NCI-H1417 treated with DMSO at 0.1 percent for 48 hours (cell line): ENCODE results near the gene IQCE.

Experiments
- DNase-seq: peaks from one replicate; lab custom pipeline; 2025; lab: John Stamatoyannopoulos, UW

Gene IQCE

DNA sequence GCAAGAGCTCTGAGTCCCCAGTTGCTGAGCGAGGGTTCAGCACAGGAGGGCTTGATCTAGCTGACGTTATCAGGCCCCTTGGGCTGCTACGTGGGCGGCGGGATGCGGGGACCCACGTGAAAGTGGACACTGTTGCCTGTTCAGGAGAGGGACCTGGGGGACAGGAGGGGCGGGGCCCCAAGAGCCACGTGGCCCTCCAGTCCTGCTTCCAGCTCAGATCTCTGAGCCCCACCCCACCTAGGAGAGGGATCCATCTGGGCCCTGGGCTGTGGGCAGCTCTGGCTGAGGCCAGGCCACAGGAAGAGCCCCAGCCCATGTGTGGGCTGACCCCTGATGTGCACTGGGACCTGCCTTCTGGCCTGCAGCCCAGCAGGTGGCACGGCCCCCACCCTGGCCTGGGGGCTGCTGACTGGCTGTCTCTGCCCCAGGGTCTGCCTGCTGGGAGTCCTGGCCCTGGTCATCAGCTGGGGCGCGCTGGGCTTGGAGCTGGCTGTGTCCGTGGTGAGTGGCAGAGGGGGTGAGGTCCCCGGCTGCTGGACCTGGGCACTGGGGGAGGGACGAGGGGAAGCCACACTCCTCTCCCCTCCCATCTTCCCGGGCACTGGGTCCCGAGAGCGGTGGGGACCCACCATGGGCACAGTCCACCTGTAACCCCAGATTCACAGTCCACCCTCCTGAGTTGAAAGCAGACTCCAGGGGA, 90.5 kb downstream of the IQCE start:
- DNase-seq = no peak

DNA sequence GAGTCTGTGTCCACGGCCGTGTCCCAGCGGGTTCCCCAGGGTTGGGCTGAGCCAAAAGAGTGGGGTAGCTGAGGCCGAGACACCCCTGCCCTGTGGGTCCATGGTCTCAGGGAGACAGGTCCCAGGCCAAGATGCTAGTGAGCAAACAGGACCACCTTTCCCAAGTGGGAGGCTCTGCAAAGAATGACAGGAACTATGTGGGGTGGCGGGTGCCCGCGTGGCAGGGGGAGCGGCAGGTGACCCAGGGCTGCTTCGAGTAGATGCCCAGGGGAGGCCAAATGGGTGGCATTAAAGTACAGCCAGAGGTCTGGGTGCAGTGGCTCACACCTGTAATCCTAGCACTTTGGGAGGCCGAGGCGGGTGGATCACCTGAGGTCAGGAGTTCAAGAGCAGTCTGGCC, 91.2 kb downstream of the IQCE start:
- DNase-seq = no peak

DNA sequence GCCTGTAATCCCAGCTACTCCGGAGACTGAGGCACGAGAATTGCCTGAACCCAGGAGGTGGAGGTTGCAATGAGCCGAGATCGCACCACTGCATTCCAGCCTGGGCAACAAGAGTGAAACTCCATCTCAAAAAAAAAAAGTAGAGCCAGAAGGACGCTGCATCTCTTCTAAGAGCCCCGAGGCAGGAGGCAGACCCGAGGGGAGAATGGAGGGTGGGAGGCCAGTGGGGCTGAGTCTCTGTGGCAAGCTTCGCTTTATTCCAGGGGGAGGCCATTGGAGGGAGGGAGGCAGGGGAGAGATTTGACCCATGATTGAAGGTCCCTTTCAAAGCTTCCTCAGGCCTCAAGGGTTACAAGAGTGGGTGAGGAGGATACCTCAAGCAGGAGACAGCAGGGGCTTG, 91.7 kb downstream of the IQCE start:
- no peak for DNase-seq

DNA sequence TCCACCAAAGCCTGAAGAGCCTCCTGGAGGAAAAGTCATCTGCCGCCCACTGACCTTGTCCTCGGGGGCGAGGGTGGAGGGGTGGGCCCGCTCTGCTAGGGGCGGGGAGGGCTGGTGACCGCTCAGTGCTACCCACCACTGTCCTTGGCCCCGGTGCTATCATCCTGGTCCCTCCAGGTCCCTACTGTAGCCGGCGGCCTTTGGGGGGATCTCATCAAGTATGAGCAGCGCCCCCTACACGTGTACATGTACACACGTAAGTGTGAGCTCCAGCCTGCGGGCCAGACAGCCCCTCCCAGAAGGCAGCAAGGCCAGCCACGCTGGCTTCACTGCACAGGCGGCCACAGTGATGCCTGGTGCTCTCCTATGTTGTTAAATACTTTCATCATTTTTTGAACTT, 92.6 kb downstream of the IQCE start:
- DNase-seq = no peak

DNA sequence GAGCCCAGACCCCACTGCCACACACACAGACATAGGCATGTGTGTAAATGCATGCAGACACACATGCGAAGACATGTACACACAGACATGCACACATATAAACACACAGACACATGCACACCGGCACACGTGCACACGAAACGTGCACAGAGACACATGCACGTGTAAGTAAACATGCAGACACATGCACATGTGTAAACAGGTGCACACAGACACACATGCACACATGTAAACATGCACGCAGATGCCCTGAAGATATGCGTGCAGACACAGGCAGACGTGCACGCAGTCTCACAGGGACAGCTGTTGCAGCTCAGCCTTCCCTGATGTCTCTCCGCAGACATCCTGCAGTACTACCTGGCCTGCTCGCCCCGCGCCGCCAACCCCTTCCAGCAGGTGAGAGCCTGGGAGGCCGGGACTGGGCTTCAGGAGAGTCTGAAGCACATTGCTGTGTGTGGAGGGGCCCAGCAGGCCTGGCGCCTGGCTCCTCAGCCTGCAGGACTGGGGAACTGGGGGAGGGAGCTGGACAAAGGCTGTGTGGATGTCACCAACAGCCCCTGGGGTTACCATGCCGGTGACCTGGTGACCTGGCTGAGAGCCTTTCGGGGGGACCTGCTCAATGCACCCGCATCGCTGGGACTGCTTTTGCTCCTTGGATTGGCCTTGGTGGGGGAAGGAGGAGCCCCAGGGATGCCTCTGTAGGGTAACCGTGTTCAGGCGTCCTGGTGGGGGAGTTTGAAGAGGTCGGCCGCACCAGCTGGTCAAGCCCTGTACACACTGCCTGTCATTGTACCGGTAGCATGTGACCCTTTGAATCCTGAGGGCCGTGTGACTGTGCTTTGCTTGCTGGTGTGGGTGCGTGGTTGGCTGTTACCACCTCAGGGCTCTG, 93.3 kb downstream of the IQCE start:
- no peak for DNase-seq

DNA sequence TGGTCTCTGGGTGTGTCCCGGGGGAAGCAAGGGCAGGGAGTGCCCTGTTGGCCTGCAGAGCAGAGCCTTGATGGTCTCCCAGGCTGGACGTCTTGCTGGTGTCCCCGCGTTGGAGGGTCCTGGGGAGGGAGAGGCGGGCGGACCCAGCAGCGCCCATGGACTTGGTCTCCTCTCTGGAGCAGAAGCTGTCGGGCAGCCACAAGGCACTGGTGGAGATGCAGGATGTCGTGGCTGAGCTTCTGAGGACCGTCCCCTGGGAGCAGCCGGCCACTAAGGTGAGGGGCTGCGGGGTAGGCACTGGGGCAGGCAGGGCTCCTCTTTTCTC, 93.9 kb downstream of the IQCE start:
- no peak for DNase-seq

DNA sequence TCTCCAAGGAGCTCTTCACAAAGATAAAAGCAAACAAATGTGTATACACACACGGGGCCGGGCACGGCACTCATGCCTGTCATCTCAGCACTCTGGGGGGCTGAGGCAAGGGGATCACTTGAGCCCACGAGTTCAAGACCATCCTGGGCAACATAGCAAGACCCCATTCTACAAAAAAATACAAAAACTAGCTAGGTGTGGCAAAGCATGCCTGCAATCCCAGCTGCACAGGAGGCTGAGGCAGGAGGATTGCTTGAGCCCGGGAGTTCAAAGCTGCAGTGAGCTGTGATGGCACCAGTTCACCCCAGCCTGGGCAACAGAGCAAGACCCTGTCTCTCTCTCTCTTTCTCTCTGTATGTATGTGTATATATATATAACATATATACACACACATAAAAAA, 95.3 kb downstream of the IQCE start:
- DNase-seq = no peak

DNA sequence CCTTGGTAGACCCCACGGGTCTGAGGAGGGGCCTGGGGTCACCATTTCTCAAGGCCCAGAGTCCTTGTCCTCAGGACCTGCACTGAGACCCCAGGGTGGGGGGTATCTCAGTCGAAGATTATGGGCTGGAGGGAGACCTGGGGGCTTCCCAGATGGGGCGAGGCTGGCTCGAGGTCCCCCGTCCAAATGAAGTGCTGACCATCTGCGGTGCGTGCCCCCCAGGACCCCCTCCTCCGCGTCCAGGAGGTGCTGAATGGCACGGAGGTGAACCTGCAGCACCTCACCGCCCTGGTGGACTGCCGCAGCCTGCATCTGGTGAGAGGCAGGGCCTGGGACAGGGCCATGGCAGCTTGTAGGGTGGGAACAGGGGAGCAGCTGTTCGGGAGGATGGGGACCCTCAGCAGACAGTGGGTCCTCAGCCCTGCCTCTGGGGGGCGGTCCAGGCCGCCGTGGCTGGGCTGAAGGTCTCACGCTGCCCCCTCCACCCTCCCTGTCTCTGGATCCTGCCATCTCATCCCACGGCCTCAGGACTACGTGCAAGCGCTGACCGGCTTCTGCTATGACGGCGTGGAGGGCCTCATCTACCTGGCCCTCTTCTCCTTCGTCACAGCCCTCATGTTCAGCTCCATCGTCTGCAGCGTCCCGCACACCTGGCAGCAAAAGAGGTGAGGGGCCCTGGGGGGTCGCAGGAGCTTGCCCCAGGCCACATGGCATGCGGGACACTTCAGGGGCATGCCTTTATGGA, 97.3 kb downstream of the IQCE start:
- no peak for DNase-seq

DNA sequence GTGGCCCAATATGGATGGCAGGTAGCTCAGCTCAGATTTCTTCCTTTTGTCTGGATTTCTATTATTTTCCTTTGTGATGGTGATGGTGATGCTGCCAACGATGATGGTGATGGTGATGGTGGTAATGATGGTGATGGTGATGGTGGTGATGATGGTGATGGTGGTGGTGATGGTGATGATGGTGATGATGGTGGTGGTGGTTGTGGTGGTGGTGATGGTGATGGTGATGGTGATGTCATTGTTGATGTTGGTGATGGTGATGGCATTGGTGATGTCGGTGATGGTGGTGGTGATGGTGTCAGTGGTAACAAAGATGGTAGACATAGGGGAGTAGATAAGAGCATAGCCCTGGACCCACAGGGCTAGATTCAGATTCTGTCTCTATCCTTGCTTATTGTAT, 98.4 kb downstream of the IQCE start:
- DNase-seq = no peak

DNA sequence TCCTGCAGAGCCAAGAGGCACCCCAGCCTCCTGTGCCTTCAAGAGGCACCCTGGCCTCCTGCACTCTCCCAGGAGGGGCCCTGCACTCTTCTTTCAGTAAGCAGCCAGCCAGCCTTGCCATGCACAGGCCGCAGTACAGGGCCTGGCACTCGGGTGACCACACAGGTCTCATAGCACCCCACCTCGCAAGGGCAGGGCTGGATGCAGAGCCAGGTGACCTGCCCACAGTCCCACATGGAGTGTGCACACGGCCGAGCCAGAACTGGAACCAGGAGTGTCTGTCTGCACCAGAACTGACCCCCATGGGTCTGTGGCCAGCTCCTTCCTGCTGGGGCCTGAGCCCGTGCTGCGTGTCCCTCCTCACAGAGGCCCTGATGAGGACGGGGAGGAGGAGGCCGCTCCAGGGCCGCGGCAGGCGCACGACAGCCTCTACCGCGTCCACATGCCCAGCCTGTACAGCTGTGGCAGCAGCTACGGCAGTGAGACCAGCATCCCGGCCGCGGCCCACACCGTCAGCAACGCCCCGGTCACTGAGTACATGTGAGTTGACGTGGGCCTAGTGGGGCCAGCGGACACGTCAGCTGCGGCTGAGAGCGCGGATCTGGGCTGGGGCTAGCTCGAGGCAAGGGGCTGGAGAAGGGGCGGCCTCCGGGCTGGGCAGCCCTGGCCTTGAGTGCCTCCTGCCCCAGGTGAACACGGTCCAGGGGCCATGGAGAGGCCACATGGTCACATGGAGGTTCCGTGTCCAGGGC, 99.3 kb downstream of the IQCE start:
- DNase-seq = no peak

DNA sequence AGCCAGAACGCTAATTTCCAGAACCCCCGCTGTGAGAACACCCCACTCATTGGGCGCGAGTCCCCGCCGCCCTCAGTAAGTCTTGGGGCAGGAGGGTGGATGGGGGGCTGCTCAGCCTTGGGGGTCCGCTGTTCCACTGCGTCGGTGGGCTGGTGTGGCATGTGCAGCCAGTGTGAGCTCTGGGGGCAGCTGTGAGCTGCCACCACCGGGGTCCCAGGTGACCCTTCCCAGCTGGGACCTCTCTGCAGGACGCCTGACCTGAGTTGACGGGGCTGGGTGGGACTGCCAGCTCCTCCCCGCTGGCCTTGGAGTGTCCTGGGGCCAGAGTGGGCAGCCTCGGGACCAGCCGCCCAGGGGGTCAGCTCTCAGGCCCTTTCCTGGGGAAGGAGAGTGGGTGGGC, 100.2 kb downstream of the IQCE start:
- no peak for DNase-seq

DNA sequence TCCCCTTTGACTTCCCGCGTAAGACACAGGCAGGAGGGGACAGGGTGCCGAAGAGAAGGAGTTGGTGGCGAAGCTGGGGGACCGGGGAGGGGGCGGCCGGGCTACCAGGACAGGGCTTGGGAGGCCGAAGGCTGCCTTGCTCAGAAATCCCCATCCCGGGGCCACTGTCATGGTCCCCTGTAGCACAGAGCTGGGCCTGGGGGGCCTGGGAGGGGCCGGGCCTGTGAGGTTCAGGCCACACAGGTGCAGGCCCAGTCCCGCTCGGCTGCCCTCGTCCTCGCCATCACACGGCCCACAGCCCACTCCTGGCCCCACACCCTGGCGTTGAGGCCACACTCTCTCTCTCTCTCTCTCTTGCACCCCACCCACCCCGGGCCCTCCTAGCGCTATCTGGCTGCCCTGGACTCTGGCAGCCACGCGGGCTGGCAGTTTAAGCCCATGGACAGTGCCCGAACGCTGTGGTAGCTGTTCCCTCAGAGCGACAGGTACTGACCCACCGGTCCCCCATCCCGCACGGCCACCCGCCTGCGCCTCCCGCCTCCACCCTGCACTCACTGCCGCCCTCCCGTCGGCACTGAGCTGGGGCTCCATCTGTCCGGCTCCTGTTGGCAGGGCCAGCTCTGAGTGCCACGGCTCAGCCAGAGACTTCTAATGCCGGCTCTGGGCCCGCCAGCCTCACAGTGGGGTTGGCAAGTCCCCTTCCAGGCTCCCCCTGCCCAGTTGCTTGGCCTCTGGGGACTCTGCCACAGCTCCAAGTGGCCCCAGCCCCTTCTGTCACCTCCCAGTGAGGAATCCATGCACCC, 101.0 kb downstream of the IQCE start:
- no peak for DNase-seq

DNA sequence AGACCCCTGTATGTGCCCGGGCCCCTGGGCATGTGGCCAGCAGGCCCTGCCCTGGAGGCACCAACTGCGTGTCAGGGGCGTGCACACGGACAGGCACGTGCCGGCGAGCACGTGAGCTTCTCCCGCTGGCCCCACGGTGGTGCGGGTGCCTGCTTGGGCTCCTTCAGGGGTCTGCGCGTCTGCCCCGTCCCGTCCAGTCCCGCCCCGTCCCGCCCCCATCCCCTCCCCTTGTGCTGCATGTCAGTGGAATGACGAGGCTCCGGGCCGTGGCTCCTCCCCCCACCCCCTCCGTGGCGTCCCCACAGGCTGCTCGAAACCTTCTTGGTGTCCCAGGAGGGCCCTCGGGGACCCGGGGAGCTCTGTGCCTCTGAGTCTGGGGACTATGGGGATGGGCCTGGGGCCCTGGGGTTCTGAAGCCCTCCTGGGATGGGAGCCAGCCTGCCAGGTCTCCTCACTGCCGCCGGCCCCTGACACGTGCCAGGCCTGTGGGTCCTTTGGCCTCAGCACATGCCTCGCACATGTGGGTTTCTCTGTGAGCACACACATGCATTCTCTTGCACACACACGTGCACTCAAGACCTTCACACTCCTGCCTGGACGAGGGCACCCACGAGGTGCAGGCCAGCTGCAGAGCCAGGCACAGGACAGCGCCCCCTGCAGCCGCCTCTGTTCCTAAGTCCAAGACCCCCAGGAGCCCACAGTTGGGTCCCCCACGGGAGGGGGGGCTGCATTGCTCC, 101.7 kb downstream of the IQCE start:
- no peak for DNase-seq

DNA sequence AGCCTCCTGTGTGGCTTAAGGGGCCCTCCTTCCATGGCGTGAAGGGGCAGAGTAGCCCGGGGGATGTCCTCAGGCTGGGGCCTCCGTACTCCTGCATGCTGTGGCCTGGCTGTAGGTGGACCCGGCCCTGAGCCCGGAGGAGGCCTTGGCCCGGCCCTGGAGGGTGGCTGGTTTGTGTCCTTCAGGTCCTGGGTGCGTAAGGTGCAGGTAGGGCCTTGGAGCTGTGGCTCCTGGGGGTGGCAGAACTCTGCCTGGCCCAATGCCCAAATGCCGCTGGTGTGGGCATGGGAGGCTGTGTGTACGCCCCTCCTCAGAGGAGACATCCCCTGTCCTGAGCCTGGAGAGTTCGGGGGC, 102.3 kb downstream of the IQCE start:
- no peak for DNase-seq

DNA sequence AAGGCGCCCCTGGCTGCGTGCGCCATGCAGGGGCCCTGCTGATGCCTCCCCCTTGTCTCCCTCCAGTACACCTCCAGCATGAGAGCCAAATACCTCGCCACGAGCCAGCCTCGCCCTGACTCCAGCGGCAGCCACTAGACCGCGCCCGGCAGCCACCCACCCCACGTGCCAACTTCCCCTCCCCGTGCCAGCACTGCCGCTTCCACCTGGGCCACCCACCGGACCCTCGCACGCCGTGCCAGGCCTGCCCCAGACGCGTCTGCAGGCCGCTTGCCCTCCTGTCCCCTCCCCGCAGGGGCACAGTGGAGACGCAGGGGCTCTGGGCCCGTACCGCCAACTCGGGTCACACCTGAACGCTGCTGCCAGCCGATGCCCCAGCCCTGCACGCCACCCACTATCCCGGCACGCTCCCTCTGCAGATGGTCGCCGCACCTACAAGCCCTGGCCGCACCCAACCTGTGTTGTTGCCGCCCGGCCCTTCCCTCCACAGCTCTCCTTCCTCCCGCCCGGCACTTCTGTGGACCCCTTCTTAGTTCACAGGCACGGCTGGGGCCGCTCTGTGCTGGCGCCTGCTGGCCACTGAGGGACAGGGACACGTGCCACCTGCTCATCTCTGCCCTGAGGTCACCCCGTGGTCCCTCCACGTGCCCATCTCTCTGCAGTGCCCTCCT, 103.0 kb downstream of the IQCE start:
- DNase-seq = no peak

DNA sequence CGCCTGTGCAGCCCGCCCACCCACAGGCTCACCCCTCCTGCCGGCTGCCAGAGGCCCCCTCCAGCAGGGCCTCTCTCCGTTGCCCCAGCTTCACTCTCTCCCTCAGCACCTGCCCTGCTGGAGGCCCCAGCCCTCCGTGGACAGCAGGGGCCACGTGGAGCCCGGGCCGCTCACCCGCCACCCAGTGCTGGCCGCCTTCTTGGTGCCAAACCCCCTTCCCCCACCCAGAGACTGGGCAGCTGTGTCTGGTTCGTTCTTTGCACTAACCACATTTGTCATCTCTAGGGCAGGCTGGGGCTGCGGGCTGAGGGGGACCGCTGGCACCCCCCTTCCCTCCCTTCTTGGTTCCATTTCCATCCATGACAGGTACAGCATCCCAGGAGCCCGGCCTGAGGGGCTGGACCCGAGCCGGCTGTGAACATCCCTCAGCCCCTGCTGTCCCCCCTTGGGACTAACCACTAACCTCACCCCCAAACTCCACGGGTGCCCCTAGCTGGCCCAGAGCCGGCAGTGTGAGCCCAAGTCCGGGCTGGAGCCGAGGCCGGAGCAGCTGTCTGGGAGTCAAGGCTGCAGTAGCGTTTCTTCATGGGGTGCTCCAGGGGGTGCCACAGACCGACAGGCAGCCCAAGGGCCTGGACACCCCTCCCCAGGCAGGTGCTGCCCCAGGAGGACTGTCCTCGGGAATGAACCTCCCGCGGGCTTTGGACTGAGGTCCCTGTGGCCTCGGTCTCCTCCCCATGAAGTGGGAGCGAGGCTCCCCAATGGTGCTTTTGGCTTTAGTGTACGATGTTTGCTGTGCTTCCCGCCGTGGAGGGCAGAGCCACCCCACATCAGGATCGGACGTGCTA, 103.7 kb downstream of the IQCE start:
- no peak for DNase-seq

DNA sequence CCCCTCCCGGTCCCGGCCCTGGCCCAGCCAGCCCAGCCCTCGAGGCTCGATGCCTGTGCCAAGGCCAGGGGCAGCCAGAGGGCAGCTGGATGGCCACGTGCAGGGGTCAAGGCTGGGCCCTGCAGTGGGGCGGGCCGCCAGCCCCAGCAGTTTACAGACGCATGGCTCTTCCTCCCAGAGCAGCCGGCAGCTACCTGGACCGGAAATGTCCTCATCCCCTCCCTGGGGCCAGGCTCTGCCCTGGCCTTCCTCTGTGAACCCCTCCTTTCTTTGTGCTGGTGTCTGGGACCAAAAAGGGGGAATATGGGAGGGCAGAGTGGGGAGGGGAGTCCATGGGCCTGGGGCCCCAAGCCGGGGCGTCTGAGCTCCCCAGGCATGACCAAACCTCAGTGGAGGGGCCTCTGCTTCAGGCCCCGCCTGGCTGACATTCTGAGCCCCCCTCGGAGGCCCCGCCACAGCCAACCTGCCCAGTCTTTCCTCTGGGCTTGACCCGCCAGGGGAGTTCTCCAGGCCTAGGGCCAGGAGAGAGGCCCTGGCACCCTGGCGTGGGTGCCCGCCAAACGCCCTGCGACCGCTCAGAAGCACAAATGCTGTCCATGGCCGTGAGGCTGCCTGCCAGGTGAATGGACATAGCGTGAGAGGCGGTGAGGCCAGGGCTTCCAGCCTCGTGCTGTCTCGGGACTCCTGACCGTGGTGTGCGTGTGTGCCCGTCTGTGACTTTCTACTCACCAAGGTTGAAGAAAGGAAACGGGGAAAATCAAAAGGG, 104.5 kb downstream of the IQCE start:
- no peak for DNase-seq

DNA sequence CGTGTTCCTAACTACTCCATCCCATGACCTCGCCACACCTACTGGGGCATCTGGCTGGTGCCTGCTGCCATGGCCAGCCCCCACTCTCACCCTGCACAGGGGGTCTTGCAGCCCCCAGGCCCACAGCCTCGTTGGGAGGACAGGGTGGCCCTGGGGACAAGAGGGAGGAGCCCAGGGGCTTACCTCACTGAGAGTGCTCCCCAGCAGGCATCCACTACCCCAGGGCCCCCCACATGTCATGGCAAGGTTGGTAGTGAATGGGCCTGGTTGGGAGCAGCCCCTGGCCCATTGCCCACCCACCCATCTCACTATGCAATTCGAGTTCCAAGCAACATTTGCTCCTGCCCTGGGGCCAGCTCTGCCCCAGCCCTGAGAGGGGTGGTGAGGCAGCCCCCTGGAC, 105.2 kb downstream of the IQCE start:
- no peak for DNase-seq
